Endothelial cell of umbilical vein (primary cell): Measurements from ENCODE around the gene TSPAN9.

Experiments used
- POLR2A ChIP-seq: IDR thresholded peaks from 2 replicates; pipeline ENCODE4 v1.6.1; 2012; ENCODE audit warnings: low read depth, mild to moderate bottlenecking, control low read depth, low read length
- POLR2AphosphoS5 ChIP-seq: IDR thresholded peaks from 2 replicates; pipeline ENCODE4 v1.6.1; 2012; ENCODE audit warnings: low read depth, mild to moderate bottlenecking, control low read depth, low read length, moderate library complexity; ENCODE audit not compliant: insufficient read depth
- TF ChIP-seq, protein P1 (sequence below), 2 donors: IDR thresholded peaks; 1 replicate in 1 of 2; 2 replicates in 1 of 2; pipeline ENCODE4 v1.5.1; 2011; ENCODE audit warnings: low read length in 2 of 2, mild to moderate bottlenecking in 2 of 2, moderate library complexity in 2 of 2, control low read depth in 1 of 2, inconsistent platforms in 1 of 2, low read depth in 1 of 2; ENCODE audit not compliant: insufficient read depth in 1 of 2; ENCODE audit errors: extremely low read depth in 1 of 2

DNA sequence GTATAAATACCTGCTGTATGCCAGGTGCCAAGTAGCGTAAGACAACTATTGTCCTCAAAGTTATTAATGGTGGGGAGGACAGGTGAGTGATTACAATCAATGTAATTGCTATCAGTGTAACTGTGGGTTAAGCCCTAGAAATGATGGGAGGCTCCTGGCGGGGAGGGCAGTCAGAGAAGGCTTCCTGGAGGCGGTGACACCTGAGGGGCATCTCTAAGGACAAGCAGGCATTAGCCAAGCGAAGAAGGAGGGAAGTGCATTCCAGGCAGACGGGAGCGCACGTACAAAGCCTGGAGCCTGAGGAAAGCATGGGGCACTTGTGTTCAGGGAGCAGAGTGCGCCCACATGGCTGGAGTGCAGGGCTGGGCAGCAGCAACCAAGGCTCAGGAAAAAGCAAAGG is 230.9 kb downstream of the TSPAN9 start:
- no peak for TF ChIP-seq POLR2A
- TF ChIP-seq, protein P1, sequence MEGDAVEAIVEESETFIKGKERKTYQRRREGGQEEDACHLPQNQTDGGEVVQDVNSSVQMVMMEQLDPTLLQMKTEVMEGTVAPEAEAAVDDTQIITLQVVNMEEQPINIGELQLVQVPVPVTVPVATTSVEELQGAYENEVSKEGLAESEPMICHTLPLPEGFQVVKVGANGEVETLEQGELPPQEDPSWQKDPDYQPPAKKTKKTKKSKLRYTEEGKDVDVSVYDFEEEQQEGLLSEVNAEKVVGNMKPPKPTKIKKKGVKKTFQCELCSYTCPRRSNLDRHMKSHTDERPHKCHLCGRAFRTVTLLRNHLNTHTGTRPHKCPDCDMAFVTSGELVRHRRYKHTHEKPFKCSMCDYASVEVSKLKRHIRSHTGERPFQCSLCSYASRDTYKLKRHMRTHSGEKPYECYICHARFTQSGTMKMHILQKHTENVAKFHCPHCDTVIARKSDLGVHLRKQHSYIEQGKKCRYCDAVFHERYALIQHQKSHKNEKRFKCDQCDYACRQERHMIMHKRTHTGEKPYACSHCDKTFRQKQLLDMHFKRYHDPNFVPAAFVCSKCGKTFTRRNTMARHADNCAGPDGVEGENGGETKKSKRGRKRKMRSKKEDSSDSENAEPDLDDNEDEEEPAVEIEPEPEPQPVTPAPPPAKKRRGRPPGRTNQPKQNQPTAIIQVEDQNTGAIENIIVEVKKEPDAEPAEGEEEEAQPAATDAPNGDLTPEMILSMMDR (IDR thresholded peaks at IDR 0.05; ENCODE audit: extremely low read depth in 1 of 2, insufficient read depth in 1 of 2, low read depth in 1 of 2, low read length in 2 of 2): no peak
- no peak for TF ChIP-seq POLR2AphosphoS5
